NCI-H510A (cell line): ENCODE results near the gene USP10.
A peak's percentile ranks its signal among the peaks of the same experiment; 100 is the strongest.

ENCODE experiments used
- DNase-seq: peaks from one replicate; lab custom pipeline; 2025; lab: John Stamatoyannopoulos, UW

The USP10 gene

GRCh38 chr16:84773312-84773711 is 73.5 kb downstream of the USP10 start:
- DNase-seq = no peak

DNA sequence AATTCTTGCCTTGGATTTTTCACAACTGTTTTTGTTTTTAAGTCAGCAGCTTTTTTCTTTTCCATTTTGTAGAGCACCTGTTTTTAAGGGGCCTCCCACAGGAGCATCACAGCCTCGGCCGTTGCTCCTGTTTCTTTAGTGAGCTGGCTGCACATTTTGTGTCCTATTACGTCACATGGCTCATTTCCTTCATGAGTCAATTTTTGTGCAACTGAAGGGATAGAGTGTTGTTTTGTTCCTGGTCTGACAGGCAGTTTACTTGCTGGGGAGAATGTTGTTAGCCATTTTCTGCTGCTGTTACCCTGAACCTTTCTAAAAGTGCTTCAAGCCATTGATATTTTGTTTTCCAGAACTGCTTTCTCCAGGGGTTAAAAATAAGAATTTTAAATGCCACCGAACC is 75.0 kb downstream of the USP10 start:
- no peak for DNase-seq

DNA sequence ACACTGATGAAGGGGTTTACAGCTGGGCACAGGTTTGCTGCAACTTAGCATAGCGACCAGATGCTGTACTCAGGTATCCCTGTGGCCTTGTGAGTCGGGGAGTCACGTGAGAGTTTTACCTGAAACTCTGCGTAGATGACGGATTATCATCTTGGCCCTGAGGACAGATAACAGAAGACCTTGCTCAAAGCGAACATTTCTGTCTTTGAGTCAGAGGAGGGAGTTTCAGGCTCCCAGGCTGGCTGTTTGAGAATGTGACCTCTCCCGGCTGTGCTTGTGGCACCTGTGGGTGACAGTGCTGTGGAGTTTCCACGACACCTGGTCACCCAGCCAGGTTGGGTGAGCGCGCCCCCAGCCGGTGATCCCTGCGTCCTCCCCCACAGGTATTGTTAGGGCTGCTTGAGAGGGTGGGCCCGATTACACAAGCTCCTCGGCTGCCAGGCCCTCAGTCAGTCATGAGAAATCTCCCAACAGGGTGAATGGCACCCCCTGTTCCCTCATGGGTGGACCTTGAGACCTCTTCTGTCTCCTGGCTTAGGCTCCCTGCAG is 75.5 kb downstream of the USP10 start:
- no peak for DNase-seq

- DNase-seq = no peak
These were observed 77.6 kb downstream of the USP10 start for GRCh38 chr16:84777435-84777834.

DNA sequence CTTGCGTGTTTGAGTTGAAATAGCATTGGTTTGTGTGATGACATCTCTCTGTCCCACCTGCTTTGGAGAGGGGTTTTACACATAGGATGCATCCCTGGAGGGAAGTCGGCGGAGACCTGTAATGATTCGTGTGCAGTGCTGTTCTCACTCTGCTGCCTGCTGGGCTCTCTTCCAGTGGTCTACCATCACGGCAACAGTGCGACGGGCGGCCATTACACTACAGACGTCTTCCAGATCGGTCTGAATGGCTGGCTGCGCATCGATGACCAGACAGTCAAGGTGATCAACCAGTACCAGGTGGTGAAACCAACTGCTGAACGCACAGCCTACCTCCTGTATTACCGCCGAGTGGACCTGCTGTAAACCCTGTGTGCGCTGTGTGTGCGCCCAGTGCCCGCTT is 78.9 kb downstream of the USP10 start:
- DNase-seq = no peak

DNA sequence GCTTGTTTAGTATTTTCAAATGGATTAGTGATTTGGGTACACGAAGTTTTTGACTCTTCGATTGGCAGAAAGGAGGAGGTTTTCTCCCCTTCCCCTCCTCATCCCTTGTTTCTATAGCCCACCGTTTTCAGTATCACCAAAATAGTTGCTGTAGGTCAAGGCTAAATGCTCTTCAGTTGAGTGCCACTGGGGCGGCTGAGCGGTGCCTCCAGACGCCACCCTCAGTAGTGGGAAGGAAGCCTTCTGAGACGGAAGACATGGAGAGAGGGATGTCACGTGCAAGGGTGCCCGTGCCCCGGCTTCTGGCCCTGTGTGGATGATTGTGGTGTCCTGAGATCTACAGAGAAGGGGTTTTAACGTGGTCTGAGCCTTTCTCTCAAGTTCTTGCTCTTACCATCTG is 80.3 kb downstream of the USP10 start:
- no peak for DNase-seq

DNA sequence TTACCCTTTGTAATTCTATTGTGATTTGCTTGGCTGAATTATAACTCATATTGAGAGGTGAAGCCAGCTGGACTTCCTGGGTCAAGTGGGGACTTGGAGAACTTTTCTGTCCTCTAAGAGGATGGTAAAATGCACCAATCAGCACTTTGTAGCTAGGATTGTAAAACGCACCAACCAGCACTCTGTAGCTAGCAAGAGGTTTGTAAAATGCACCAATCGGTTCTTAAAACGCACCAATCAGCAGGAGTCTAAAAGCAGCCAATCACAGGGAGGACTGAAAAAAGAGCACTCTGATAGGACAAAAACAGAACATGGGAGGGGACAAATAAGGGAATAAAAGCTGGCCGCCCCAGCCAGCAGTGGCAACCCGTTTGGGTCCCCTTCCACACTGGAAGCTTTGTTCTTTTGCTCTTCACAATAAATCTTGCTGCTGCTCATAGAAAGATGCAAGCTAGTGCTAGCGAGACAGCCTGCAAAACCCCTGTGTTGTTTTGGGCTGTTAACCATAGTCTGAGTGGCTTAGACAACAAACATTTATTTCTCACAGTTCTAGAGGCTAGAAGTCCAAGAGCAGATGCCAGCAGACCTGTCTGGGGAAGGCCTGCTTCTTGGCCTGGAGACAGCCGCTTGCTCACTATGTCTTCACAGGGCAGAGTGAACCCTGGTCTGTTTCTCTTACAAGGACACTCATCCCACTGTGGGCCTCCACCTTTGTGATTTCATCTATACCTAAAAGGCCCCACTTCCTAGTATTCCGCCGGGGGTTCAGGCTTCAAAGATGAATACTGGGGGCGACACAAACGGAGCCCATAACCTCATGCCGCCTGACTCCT is 81.0 kb downstream of the USP10 start:
- no peak for DNase-seq

- DNase-seq = no peak
These were observed 83.0 kb downstream of the USP10 start for GRCh38 chr16:84782846-84783245.

DNA sequence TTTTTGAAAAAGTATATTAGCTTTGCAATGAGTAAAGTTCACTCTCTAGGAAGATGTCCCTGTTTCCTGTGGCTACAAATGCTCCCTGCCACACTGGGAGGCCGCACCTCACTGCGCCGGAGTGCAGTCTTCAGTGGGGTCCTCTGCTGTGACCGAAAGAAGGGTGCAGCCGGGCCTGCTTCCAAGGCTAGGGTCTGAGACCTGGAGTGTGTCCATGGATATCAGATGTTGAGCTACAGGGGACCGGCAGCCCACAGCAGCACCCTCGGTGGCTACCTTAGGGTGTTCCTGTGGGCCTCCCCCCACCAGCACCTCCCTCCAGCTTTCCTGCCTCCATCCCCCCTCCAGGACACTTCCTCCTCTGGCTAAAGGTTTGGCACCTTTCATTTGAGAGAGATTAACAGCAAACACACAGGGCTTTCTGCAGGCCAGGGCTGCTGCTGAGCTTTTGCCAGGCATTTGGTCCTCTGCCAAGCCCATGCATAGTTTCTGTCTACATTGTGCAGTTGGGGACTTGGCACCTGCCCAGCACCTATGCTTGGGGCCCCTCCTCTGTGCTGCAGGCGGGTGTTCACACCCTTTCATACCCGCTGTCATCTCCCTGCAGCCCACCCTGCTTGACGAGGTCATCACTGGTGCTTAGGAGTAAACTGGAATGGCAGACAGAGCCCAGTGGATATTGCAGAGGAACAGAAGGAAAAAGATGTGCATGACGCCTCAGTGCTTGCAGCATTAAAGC is 86.2 kb downstream of the USP10 start:
- DNase-seq = peak; percentile 66

- peak; percentile 75 for DNase-seq
These were observed 86.9 kb downstream of the USP10 start for GRCh38 chr16:84786605-84787262.

- DNase-seq = no peak
These were observed 87.4 kb downstream of the USP10 start for GRCh38 chr16:84787263-84787622.

- no peak for DNase-seq
These were observed 89.2 kb downstream of the USP10 start for GRCh38 chr16:84788920-84789391.

DNA sequence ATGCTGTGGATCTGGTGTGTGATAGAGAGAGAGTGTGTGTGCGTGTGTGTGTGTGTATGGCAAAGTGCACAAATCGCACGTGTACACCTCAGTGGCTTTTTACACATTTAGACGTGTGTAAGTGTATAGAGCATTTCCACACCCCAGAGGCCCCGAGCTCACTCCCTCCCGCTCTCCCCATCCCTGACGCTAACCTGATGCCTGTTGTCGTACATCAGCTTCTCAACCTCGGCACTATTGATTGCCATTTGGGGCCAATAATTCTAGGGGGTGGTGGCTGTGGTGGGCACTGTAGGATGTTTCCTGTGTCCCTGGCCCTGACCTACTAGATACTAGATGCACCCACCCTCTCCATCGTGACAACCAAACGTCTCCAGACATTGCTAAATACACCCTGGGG is 89.6 kb downstream of the USP10 start:
- DNase-seq = no peak

GRCh38 chr16:84790301-84790700 is 90.5 kb downstream of the USP10 start:
- DNase-seq = no peak

DNA sequence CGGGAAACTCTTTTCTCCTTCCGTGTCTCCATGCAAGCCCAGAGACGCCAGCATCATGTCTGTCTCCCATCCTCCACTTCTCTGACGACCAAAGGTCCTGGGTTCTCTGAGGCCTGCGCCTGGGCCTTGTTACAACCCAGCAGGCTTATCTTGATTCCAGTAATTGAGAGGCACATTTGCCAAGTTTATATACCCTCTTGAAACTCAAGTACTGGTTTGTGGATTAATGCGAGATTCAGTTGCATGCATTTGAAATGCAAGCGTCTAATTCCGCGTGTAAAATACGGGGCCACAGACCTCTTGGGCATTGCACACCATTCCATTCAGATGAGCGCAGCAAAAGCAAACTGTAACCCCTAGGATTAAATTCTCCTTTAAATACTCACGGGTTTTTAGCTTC is 91.3 kb downstream of the USP10 start:
- no peak for DNase-seq

- DNase-seq = no peak
These were observed 91.7 kb downstream of the USP10 start for GRCh38 chr16:84791501-84791900.

DNA sequence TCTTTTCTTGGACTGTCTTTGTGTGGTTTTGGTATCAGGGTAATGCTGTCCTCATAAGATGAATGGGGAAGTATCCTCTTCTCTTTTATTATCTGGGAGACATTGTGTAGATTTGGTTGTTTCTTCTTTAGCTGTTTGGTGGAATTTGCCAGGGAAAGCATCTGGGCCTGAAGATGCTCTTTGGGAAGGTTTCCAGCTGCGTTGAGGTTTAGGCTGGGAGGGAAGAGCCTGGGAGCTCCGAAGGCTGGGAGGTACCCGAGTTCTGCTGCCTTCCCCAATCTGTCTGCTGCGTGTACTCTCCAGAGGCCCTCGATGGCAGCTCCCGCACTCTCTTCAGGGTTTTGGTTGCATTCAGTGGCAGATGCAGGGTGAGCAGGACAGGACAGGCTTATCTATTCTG is 94.4 kb downstream of the USP10 start:
- no peak for DNase-seq

GRCh38 chr16:84794626-84795025 is 94.8 kb downstream of the USP10 start:
- no peak for DNase-seq

GRCh38 chr16:84795329-84796053 is 95.7 kb downstream of the USP10 start:
- no peak for DNase-seq

- no peak for DNase-seq
These were observed 100.6 kb downstream of the USP10 start for GRCh38 chr16:84800158-84800978.

GRCh38 chr16:84803146-84803545 is 103.3 kb downstream of the USP10 start:
- no peak for DNase-seq
